ENCODE results near the gene YPEL3.

- no peak for TF ChIP-seq POLR2AphosphoS5 (IDR thresholded peaks at IDR 0.05; ENCODE audit: low read depth, low read length)
- no peak for TF ChIP-seq REST (IDR thresholded peaks at IDR 0.05; ENCODE audit: insufficient read depth in 1 of 2, low read depth in 2 of 2, low read length in 2 of 2)
- no peak for TF ChIP-seq TAF1 (IDR thresholded peaks at IDR 0.05; ENCODE audit: borderline replicate concordance, insufficient read depth, low read length)
Observed at GRCh38 chr16:30144917-30145316, 48.9 kb upstream of the YPEL3 start.

Measured in PFSK-1 (cell line).